Measurements from ENCODE around the gene ITGA3.

The ITGA3 gene

DNA sequence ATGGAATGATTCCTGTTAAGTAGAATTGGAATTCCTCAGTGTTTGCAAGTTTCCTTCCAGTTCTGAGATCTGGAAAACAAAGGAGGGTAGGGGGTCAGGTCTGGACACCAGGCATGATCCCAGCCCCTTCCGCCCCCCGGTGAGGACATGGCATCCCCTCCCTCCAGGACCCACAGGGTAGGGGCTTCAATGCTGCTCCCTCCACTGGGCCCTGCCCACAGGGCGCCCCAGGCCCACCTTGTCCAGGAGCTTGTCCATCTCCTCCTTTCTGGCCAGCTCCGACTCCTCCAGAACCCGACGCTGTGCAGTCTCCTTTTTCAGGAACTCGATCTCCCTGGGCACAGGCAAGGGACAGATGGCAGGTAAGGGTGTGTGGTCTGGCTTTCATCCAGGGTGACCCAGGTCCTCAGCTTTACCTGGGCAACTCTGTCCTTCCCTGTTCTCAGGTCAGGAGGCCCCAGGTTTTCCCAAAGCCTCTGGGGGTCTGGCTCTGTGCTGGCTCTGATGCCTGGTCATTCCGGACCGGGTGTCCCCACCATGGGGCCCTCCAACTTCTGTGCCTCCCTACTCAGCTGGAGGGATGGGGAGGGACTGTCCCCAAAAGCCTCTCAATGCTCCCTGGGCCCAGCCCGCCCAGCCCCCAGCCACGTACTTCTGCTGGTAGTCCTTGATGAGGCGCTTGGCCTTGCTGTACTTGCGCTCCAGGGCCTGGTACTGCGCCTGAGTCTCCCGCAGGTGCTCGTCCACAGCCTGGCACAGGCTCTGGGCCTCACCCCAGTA is 79.6 kb downstream of the ITGA3 start:
- H3K27ac ChIP-seq (ENCODE audit: low read length): no peak overlapping the region
- WGBS (ENCODE audit: insufficient coverage, insufficient read length): no CpG with 5 or more reads among the region's 16 CpGs
- no peak overlapping the region for H3K4me3 ChIP-seq (ENCODE audit: low read length)
- H3K9me3 ChIP-seq (ENCODE audit: control insufficient read depth, insufficient read depth, low read length): no peaks in the 10 kb centered on the region
- H3K27me3 ChIP-seq (ENCODE audit: control insufficient read depth, insufficient read depth, low read length): no peaks in the 10 kb centered on the region
- H3K4me1 ChIP-seq (ENCODE audit: control insufficient read depth, insufficient read depth, low read length): peaks cover 10% of the 10 kb centered on the region; the same call in 1 of the 2 replicates
- no peak for DNase-seq (ENCODE audit: low read depth, low spot score)
- H3K36me3 ChIP-seq (ENCODE audit: control insufficient read depth, insufficient read depth, low read length): peaks cover 13% of the 10 kb centered on the region; the same call in 1 of the 2 replicates

DNA sequence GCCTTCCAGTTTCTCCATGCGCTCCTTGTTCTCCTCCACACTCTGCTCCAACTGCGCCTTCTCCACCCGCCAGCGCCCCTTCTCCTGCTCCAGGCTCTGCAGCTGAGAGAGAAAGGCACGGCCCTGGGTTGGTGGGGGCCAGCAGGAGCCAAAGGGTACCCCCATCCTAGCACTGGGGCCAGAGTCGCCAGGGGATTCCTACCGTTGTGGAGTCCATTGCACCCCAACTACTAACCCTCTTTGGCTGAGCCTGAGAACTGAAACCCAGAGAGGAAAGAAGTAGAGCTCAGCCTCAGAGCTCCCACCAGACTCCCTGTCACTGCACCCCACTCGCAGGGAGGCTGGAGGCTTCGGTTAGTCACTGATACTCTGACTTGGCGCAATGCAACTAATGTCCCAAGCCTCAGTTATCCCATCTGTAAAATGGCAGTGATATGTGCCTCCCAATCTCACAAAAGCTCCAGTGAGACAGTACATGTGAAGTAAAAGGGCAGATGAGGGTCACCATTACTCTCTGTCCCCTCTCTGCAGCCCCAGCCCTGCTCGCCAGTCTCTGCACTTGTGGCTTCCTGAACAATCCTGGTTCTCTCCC is 80.3 kb downstream of the ITGA3 start:
- WGBS (ENCODE audit: insufficient coverage, insufficient read length): no CpG with 5 or more reads among the region's 11 CpGs
- H3K4me1 ChIP-seq (ENCODE audit: control insufficient read depth, insufficient read depth, low read length): peaks cover 8% of the 10 kb centered on the region; the same call in 1 of the 2 replicates
- DNase-seq (ENCODE audit: low read depth, low spot score): no peak
- H3K9me3 ChIP-seq (ENCODE audit: control insufficient read depth, insufficient read depth, low read length): no peaks in the 10 kb centered on the region
- no peak overlapping the region for H3K27ac ChIP-seq (ENCODE audit: low read length)
- no peaks in the 10 kb centered on the region for H3K27me3 ChIP-seq (ENCODE audit: control insufficient read depth, insufficient read depth, low read length)
- peaks cover 13% of the 10 kb centered on the region; the same call in 1 of the 2 replicates for H3K36me3 ChIP-seq (ENCODE audit: control insufficient read depth, insufficient read depth, low read length)
- no peak overlapping the region for H3K4me3 ChIP-seq (ENCODE audit: low read length)

DNA sequence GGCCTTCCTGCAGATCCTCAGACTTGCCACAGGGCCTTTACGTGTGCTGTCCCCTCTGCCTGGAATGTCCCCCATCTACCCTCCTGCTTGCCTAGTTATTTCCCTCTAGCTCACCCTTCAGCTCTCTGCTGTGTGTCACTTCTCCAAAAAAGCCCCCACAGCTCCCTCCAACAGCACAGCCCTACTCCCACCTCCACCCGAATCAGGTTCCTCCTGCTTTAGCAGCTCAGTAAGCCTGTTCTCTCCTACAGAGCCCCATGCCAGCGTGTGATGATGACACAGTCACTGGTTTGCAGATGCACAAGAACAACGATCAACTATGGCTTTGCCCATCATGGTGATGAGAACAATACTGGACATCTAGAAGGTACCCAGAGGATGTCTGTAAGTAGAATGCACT is 81.1 kb downstream of the ITGA3 start:
- Histone ChIP-seq H3K4me1 (ENCODE audit: control insufficient read depth, insufficient read depth, low read length) (peaks cover 8% of the 10 kb centered on the region; the same call in 1 of the 2 replicates), H3K27ac (ENCODE audit: low read length) (no peak overlapping the region), H3K9me3 (ENCODE audit: control insufficient read depth, insufficient read depth, low read length) (no peaks in the 10 kb centered on the region), H3K27me3 (ENCODE audit: control insufficient read depth, insufficient read depth, low read length) (no peaks in the 10 kb centered on the region), H3K36me3 (ENCODE audit: control insufficient read depth, insufficient read depth, low read length) (peaks cover 13% of the 10 kb centered on the region; the same call in 1 of the 2 replicates), H3K4me3 (ENCODE audit: low read length) (no peak overlapping the region)
- no peak for DNase-seq (ENCODE audit: low read depth, low spot score)
- no CpG with 5 or more reads among the region's 4 CpGs for WGBS (ENCODE audit: insufficient coverage, insufficient read length)

DNA sequence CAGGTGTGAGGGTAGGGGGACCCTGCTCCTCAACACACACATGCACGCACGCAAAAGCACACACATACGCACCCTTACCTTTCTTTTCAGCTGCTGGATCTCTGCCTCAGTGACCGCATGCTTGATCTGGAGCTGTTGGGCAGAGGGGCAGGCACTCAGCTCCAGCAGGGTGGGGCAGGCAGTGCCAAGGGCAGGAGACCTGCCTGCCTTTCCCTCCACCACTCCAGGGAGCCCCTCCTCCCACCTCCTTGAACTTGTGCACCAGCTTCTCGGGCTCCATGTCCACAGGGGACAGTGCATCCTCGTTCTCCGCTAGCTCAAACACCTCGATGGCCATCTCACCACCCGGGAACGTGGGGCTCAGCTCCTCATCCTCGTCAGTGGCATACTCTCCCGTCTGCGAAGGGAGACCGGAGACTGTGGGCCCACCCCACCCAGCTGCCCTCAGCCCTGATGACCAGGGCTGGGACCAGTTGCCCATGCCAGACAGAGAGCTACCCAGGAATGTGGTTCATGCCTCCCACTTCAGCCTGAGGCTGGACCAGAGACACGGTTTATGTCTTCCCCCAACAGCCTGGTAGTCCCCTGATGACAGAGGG is 83.4 kb downstream of the ITGA3 start:
- no peak overlapping the region for H3K4me3 ChIP-seq (ENCODE audit: low read length)
- no peak overlapping the region for H3K27ac ChIP-seq (ENCODE audit: low read length)

More for the DNA sequence above, 83.4 kb downstream of the ITGA3 start:
- peaks cover 2% of the 10 kb centered on the region; the same call in 1 of the 2 replicates for H3K4me1 ChIP-seq (ENCODE audit: control insufficient read depth, insufficient read depth, low read length)
- H3K9me3 ChIP-seq (ENCODE audit: control insufficient read depth, insufficient read depth, low read length): no peaks in the 10 kb centered on the region
- H3K36me3 ChIP-seq (ENCODE audit: control insufficient read depth, insufficient read depth, low read length): peaks cover 13% of the 10 kb centered on the region; the same call in 1 of the 2 replicates
- H3K27me3 ChIP-seq (ENCODE audit: control insufficient read depth, insufficient read depth, low read length): no peaks in the 10 kb centered on the region
- no CpG with 5 or more reads among the region's 15 CpGs for WGBS (ENCODE audit: insufficient coverage, insufficient read length)
- DNase-seq (ENCODE audit: low read depth, low spot score): no peak
